GM12878 (cell line): ENCODE data around the gene NOP14. TPM values are rescaled to one million over a fixed set of nuclear protein-coding genes. Genes with fewer than 3 reads are reported as not detected.

ENCODE experiments used
- BRCA1 ChIP-seq: IDR thresholded peaks from 2 replicates; pipeline ENCODE4 v1.6.1; 2011; ENCODE audit warnings: low read depth, low read length, improper control_type of control experiment
- HDAC6 ChIP-seq: fragments of 200-600 bp; sonication (generic); IDR thresholded peaks from one replicate; pipeline ENCODE4 v1.8.0; 2017; ENCODE audit warnings: antibody characterized with exemption; ENCODE audit not compliant: unreplicated experiment
- NR2F1 ChIP-seq: fragments of 450-650 bp; conservative IDR thresholded peaks from 2 replicates; pipeline ENCODE4 v1.6.1; 2017; ENCODE audit warnings: mild to moderate bottlenecking
- RCOR1 ChIP-seq: conservative IDR thresholded peaks from 2 replicates; pipeline ENCODE4 v1.6.1; 2012; ENCODE audit warnings: low read depth, low read length, improper control_type of control experiment
- SPI1 ChIP-seq: IDR thresholded peaks from 2 replicates; pipeline ENCODE4 v1.6.1; 2011; ENCODE audit warnings: low read depth, mild to moderate bottlenecking, low read length, moderate library complexity, borderline replicate concordance; ENCODE audit not compliant: insufficient read depth
- TAF1 ChIP-seq: IDR thresholded peaks from 2 replicates; pipeline ENCODE4 v1.6.1; 2011; ENCODE audit warnings: mild to moderate bottlenecking, low read depth, low read length, borderline replicate concordance
- ZSCAN29 ChIP-seq: fragments of 450-650 bp; IDR thresholded peaks from 2 replicates; pipeline ENCODE4 v1.6.1; 2017; ENCODE audit warnings: mild to moderate bottlenecking, moderate library complexity
- polyA plus RNA-seq, 11 experiments: library from polyadenylated mRNA; depleted of rRNA in 4 of 11; unstranded in 6 of 11; stranded (reverse) in 5 of 11; fragments of >200 nt; fragmentation: Nextera tagmentation in 4 of 11; fragmentation: Illumina TruSeq in 1 of 11; extraction: Ambion mirVana in 4 of 11; extraction: Trizol in 1 of 11; gene quantifications; 1 replicate in 1 of 11; 2 replicates in 10 of 11; pipeline versions ENCODE4 v1.2.1 to v1.2.3, GENCODE V29; 2011 to 2016; ENCODE audit warnings: inconsistent platforms in 2 of 11, missing spikeins in 2 of 11, low read depth in 1 of 11
- total RNA-seq, 4 experiments: library from RNA; depleted of rRNA in 3 of 4; stranded (reverse); fragments of >200 nt in 3 of 4; fragmentation: Illumina TruSeq in 1 of 4; extraction: Trizol in 1 of 4; gene quantifications; 2 replicates each; pipeline versions ENCODE4 v1.2.1 to v1.2.3, GENCODE V29; 2013 to 2021
- TF ChIP-seq, protein P1 (sequence below): fragments of 150-350 bp; IDR thresholded peaks from 2 replicates; pipeline ENCODE4 v1.6.1; 2016; ENCODE audit warnings: low read depth, low read length
- TF ChIP-seq, protein P2 (sequence below): fragments of 450-650 bp; IDR thresholded peaks from 2 replicates; pipeline ENCODE4 v1.6.1; 2017; ENCODE audit warnings: borderline replicate concordance
- TF ChIP-seq, protein P3 (sequence below): fragments of 450-650 bp; IDR thresholded peaks from 2 replicates; pipeline ENCODE4 v1.6.1; 2017; ENCODE audit warnings: mild to moderate bottlenecking, moderate library complexity
- TF ChIP-seq, protein P4 (sequence below), 3 experiments: IDR thresholded peaks in 2 of 3; conservative IDR thresholded peaks in 1 of 3; 2 replicates each; pipeline ENCODE4 v1.5.1; 2011; ENCODE audit warnings: low read depth in 3 of 3, low read length in 3 of 3, mild to moderate bottlenecking in 3 of 3, control low read depth in 2 of 3, moderate library complexity in 2 of 3, inconsistent platforms in 1 of 3, mixed read lengths in 1 of 3; ENCODE audit not compliant: control insufficient read depth in 2 of 3, insufficient read depth in 1 of 3; ENCODE audit errors: extremely low read depth in 1 of 3
- TF ChIP-seq, protein P5 (sequence below): fragments of 450-650 bp; IDR thresholded peaks from 2 replicates; pipeline ENCODE4 v1.6.1; 2016; ENCODE audit warnings: mild to moderate bottlenecking, moderate library complexity, borderline replicate concordance

The NOP14 gene
- total and polyA plus RNA-seq, 10 of the 15 experiments (the other 5 are each of a cell fraction or from before 2014, with no cell fraction given) = 13.8 to 80.6 (median 49.7) TPM

GRCh38 chr4:2927696-2928075 lies 35.5 kb downstream of the NOP14 start (continued):
- TF ChIP-seq, protein P1, sequence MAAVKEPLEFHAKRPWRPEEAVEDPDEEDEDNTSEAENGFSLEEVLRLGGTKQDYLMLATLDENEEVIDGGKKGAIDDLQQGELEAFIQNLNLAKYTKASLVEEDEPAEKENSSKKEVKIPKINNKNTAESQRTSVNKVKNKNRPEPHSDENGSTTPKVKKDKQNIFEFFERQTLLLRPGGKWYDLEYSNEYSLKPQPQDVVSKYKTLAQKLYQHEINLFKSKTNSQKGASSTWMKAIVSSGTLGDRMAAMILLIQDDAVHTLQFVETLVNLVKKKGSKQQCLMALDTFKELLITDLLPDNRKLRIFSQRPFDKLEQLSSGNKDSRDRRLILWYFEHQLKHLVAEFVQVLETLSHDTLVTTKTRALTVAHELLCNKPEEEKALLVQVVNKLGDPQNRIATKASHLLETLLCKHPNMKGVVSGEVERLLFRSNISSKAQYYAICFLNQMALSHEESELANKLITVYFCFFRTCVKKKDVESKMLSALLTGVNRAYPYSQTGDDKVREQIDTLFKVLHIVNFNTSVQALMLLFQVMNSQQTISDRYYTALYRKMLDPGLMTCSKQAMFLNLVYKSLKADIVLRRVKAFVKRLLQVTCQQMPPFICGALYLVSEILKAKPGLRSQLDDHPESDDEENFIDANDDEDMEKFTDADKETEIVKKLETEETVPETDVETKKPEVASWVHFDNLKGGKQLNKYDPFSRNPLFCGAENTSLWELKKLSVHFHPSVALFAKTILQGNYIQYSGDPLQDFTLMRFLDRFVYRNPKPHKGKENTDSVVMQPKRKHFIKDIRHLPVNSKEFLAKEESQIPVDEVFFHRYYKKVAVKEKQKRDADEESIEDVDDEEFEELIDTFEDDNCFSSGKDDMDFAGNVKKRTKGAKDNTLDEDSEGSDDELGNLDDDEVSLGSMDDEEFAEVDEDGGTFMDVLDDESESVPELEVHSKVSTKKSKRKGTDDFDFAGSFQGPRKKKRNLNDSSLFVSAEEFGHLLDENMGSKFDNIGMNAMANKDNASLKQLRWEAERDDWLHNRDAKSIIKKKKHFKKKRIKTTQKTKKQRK = no peak
- TF ChIP-seq, protein P2, sequence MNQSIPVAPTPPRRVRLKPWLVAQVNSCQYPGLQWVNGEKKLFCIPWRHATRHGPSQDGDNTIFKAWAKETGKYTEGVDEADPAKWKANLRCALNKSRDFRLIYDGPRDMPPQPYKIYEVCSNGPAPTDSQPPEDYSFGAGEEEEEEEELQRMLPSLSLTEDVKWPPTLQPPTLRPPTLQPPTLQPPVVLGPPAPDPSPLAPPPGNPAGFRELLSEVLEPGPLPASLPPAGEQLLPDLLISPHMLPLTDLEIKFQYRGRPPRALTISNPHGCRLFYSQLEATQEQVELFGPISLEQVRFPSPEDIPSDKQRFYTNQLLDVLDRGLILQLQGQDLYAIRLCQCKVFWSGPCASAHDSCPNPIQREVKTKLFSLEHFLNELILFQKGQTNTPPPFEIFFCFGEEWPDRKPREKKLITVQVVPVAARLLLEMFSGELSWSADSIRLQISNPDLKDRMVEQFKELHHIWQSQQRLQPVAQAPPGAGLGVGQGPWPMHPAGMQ = no peak
- TF ChIP-seq, protein P3, sequence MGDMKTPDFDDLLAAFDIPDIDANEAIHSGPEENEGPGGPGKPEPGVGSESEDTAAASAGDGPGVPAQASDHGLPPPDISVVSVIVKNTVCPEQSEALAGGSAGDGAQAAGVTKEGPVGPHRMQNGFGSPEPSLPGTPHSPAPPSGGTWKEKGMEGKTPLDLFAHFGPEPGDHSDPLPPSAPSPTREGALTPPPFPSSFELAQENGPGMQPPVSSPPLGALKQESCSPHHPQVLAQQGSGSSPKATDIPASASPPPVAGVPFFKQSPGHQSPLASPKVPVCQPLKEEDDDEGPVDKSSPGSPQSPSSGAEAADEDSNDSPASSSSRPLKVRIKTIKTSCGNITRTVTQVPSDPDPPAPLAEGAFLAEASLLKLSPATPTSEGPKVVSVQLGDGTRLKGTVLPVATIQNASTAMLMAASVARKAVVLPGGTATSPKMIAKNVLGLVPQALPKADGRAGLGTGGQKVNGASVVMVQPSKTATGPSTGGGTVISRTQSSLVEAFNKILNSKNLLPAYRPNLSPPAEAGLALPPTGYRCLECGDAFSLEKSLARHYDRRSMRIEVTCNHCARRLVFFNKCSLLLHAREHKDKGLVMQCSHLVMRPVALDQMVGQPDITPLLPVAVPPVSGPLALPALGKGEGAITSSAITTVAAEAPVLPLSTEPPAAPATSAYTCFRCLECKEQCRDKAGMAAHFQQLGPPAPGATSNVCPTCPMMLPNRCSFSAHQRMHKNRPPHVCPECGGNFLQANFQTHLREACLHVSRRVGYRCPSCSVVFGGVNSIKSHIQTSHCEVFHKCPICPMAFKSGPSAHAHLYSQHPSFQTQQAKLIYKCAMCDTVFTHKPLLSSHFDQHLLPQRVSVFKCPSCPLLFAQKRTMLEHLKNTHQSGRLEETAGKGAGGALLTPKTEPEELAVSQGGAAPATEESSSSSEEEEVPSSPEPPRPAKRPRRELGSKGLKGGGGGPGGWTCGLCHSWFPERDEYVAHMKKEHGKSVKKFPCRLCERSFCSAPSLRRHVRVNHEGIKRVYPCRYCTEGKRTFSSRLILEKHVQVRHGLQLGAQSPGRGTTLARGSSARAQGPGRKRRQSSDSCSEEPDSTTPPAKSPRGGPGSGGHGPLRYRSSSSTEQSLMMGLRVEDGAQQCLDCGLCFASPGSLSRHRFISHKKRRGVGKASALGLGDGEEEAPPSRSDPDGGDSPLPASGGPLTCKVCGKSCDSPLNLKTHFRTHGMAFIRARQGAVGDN = no peak
- TF ChIP-seq NR2F1 = no peak
- no peak for TF ChIP-seq ZSCAN29
- no peak for TF ChIP-seq TAF1
- TF ChIP-seq, protein P4, sequence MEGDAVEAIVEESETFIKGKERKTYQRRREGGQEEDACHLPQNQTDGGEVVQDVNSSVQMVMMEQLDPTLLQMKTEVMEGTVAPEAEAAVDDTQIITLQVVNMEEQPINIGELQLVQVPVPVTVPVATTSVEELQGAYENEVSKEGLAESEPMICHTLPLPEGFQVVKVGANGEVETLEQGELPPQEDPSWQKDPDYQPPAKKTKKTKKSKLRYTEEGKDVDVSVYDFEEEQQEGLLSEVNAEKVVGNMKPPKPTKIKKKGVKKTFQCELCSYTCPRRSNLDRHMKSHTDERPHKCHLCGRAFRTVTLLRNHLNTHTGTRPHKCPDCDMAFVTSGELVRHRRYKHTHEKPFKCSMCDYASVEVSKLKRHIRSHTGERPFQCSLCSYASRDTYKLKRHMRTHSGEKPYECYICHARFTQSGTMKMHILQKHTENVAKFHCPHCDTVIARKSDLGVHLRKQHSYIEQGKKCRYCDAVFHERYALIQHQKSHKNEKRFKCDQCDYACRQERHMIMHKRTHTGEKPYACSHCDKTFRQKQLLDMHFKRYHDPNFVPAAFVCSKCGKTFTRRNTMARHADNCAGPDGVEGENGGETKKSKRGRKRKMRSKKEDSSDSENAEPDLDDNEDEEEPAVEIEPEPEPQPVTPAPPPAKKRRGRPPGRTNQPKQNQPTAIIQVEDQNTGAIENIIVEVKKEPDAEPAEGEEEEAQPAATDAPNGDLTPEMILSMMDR (IDR thresholded peaks at IDR 0.05 in 2 of 3, conservative IDR thresholded peaks at IDR 0.05 in 1 of 3; ENCODE audit: control insufficient read depth in 2 of 3, extremely low read depth in 1 of 3, insufficient read depth in 1 of 3, low read depth in 3 of 3, low read length in 3 of 3) = no peak
- TF ChIP-seq BRCA1 = no peak
- TF ChIP-seq HDAC6 = no peak
- no peak for TF ChIP-seq RCOR1
- no peak for TF ChIP-seq SPI1
- TF ChIP-seq, protein P5, sequence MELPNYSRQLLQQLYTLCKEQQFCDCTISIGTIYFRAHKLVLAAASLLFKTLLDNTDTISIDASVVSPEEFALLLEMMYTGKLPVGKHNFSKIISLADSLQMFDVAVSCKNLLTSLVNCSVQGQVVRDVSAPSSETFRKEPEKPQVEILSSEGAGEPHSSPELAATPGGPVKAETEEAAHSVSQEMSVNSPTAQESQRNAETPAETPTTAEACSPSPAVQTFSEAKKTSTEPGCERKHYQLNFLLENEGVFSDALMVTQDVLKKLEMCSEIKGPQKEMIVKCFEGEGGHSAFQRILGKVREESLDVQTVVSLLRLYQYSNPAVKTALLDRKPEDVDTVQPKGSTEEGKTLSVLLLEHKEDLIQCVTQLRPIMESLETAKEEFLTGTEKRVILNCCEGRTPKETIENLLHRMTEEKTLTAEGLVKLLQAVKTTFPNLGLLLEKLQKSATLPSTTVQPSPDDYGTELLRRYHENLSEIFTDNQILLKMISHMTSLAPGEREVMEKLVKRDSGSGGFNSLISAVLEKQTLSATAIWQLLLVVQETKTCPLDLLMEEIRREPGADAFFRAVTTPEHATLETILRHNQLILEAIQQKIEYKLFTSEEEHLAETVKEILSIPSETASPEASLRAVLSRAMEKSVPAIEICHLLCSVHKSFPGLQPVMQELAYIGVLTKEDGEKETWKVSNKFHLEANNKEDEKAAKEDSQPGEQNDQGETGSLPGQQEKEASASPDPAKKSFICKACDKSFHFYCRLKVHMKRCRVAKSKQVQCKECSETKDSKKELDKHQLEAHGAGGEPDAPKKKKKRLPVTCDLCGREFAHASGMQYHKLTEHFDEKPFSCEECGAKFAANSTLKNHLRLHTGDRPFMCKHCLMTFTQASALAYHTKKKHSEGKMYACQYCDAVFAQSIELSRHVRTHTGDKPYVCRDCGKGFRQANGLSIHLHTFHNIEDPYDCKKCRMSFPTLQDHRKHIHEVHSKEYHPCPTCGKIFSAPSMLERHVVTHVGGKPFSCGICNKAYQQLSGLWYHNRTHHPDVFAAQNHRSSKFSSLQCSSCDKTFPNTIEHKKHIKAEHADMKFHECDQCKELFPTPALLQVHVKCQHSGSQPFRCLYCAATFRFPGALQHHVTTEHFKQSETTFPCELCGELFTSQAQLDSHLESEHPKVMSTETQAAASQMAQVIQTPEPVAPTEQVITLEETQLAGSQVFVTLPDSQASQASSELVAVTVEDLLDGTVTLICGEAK = no peak
